H9 (cell line): ENCODE data around the gene GALNT2. TPM values are rescaled to one million over a fixed set of nuclear protein-coding genes. Genes with fewer than 3 reads are reported as not detected.

Source experiments
- DNase-seq: peaks from one replicate; pipeline ENCODE4 v3.0.0-alpha.2; 2017
- H2AFZ ChIP-seq: one replicate; pipeline ENCODE4 v1.6.1; 2013; ENCODE audit warnings: mild to moderate bottlenecking, low read length, control low read depth, moderate library complexity
- H2AK5ac ChIP-seq: 2 replicates; pipeline ENCODE4 v1.6.1; 2013; ENCODE audit warnings: low read length, control low read depth, mixed read lengths; ENCODE audit not compliant: insufficient read length
- H2BK120ac ChIP-seq: one replicate; pipeline ENCODE4 v1.6.1; 2013; ENCODE audit warnings: low read depth, mild to moderate bottlenecking, low read length, control low read depth, inconsistent platforms; ENCODE audit not compliant: poor library complexity, severe bottlenecking
- H2BK12ac ChIP-seq: 2 replicates; pipeline ENCODE4 v1.6.1; 2013; ENCODE audit warnings: low read length, control low read depth, mixed read lengths, low read depth; ENCODE audit not compliant: insufficient read length
- H2BK15ac ChIP-seq: 2 replicates; pipeline ENCODE4 v1.6.1; 2013; ENCODE audit warnings: low read depth, low read length, control low read depth
- H2BK20ac ChIP-seq: one replicate; pipeline ENCODE4 v1.6.1; 2013; ENCODE audit warnings: low read depth, mild to moderate bottlenecking, low read length, control low read depth, inconsistent platforms; ENCODE audit not compliant: poor library complexity, severe bottlenecking
- H2BK5ac ChIP-seq: 2 replicates; pipeline ENCODE4 v1.6.1; 2013; ENCODE audit warnings: low read length, control low read depth, mixed read lengths; ENCODE audit not compliant: insufficient read length
- H3K14ac ChIP-seq: 2 replicates; pipeline ENCODE4 v1.6.1; 2013; ENCODE audit warnings: low read length, control low read depth; ENCODE audit not compliant: insufficient read depth
- H3K18ac ChIP-seq: 2 replicates; pipeline ENCODE4 v1.6.1; 2013; ENCODE audit warnings: low read depth, mild to moderate bottlenecking, mixed read lengths, low read length, control low read depth; ENCODE audit not compliant: insufficient read length
- H3K23ac ChIP-seq: 2 replicates; pipeline ENCODE4 v1.6.1; 2013; ENCODE audit warnings: low read length, control low read depth, mixed read lengths, low read depth; ENCODE audit not compliant: insufficient read length
- H3K23me2 ChIP-seq: 2 replicates; pipeline ENCODE4 v1.6.1; 2013; ENCODE audit warnings: low read depth, mild to moderate bottlenecking, mixed read lengths, low read length, control low read depth; ENCODE audit not compliant: insufficient read length, poor library complexity, severe bottlenecking
- H3K27ac ChIP-seq: 2 replicates; pipeline ENCODE4 v1.5.1; 2013; ENCODE audit warnings: low read length, control low read depth, mixed read lengths, low read depth; ENCODE audit not compliant: insufficient read length
- H3K27me3 ChIP-seq: 2 replicates; pipeline ENCODE4 v1.6.1; 2013; ENCODE audit warnings: low read length, control low read depth, inconsistent platforms; ENCODE audit not compliant: insufficient read depth
- H3K4ac ChIP-seq: 2 replicates; pipeline ENCODE4 v1.6.1; 2013; ENCODE audit warnings: low read depth, mild to moderate bottlenecking, control low read depth, inconsistent platforms, low read length, moderate library complexity
- H3K4me1 ChIP-seq: 2 replicates; pipeline ENCODE4 v1.6.1; 2013; ENCODE audit warnings: low read length, control low read depth, inconsistent platforms; ENCODE audit not compliant: insufficient read depth
- H3K4me2 ChIP-seq: 2 replicates; pipeline ENCODE4 v1.6.1; 2013; ENCODE audit warnings: low read length, control low read depth, mixed read lengths; ENCODE audit not compliant: insufficient read length, insufficient read depth
- H3K56ac ChIP-seq: 2 replicates; pipeline ENCODE4 v1.6.1; 2013; ENCODE audit warnings: low read depth, mild to moderate bottlenecking, mixed read lengths, low read length, control low read depth; ENCODE audit not compliant: insufficient read length
- H3K79me1 ChIP-seq: 2 replicates; pipeline ENCODE4 v1.6.1; 2013; ENCODE audit warnings: low read depth, mild to moderate bottlenecking, moderate library complexity, low read length, control low read depth, inconsistent platforms; ENCODE audit not compliant: insufficient read depth, poor library complexity, severe bottlenecking
- H3K79me2 ChIP-seq: 2 replicates; pipeline ENCODE4 v1.6.1; 2013; ENCODE audit warnings: low read length, control low read depth, inconsistent platforms; ENCODE audit not compliant: insufficient read depth
- H3K9ac ChIP-seq: 2 replicates; pipeline ENCODE4 v1.6.1; 2013; ENCODE audit warnings: low read length, control low read depth, mixed read lengths; ENCODE audit not compliant: insufficient read length; ENCODE audit errors: extremely low read depth
- H3K9me3 ChIP-seq: one replicate; pipeline ENCODE4 v1.6.1; 2013; ENCODE audit warnings: low read depth, low read length, inconsistent platforms; ENCODE audit not compliant: control insufficient read depth
- H3T11ph ChIP-seq: one replicate; pipeline ENCODE4 v1.6.1; 2013; ENCODE audit warnings: mild to moderate bottlenecking, low read length, control low read depth, inconsistent platforms
- H4K20me1 ChIP-seq: one replicate; pipeline ENCODE4 v1.6.1; 2013; ENCODE audit not compliant: control insufficient read depth, insufficient read length, insufficient read depth
- H4K5ac ChIP-seq: 2 replicates; pipeline ENCODE4 v1.6.1; 2013; ENCODE audit warnings: low read depth, mild to moderate bottlenecking, mixed read lengths, low read length, control low read depth; ENCODE audit not compliant: insufficient read length
- H4K8ac ChIP-seq: replicated peaks from 2 replicates; pipeline ENCODE4 v1.6.1; 2013; ENCODE audit warnings: low read length, control low read depth, mixed read lengths, low read depth; ENCODE audit not compliant: insufficient read length
- H4K91ac ChIP-seq: 2 replicates; pipeline ENCODE4 v1.6.1; 2013; ENCODE audit warnings: low read depth, mild to moderate bottlenecking, moderate library complexity, mixed read lengths, low read length, control low read depth; ENCODE audit not compliant: insufficient read length
- H3K27ac Mint-ChIP-seq, 3 experiments: 2 replicates in 2 of 3; 3 replicates in 1 of 3; pipeline ENCODE4 v1.8.0; 2020 to 2021; ENCODE audit warnings: mixed read lengths in 3 of 3, mild to moderate bottlenecking in 1 of 3, moderate library complexity in 1 of 3
- H3K27me3 Mint-ChIP-seq: 2 replicates; pipeline ENCODE4 v1.8.0; 2021; ENCODE audit warnings: low read depth, mild to moderate bottlenecking, moderate library complexity, mixed read lengths
- H3K36me3 Mint-ChIP-seq, 3 experiments: 2 replicates in 2 of 3; 3 replicates in 1 of 3; pipeline ENCODE4 v1.8.0; 2020 to 2021; ENCODE audit warnings: low read depth in 3 of 3, mixed read lengths in 3 of 3; ENCODE audit not compliant: insufficient read depth in 1 of 3
- H3K4me1 Mint-ChIP-seq, 2 experiments: 2 replicates each; pipeline ENCODE4 v1.8.0; 2020; ENCODE audit warnings: mixed read lengths in 2 of 2
- H3K4me3 Mint-ChIP-seq, 2 experiments: 2 replicates in 1 of 2; 3 replicates in 1 of 2; pipeline ENCODE4 v1.8.0; 2020 to 2021; ENCODE audit warnings: mild to moderate bottlenecking in 2 of 2, mixed read lengths in 2 of 2, moderate library complexity in 1 of 2
- H3K9me3 Mint-ChIP-seq, 2 experiments: 2 replicates in 1 of 2; 3 replicates in 1 of 2; pipeline ENCODE4 v1.8.0; 2020; ENCODE audit warnings: mild to moderate bottlenecking in 2 of 2, mixed read lengths in 2 of 2, moderate library complexity in 1 of 2
- WGBS: extraction: QIAGEN DNeasy Blood & Tissue Kit; methylation state at CpG from one replicate; pipeline ENCODE4 v1.1.7; 2013; ENCODE audit warnings: missing lambda C conversion rate, low lambda C conversion rate, mixed read lengths; ENCODE audit not compliant: insufficient read length; ENCODE audit errors: extremely low coverage; 5-methylcytosine and 5-hydroxymethylcytosine counted together
- total RNA-seq: library from RNA; stranded (reverse); gene quantifications from 2 replicates; pipeline ENCODE4 v1.2.1, GENCODE V29; 2021
- TF ChIP-seq, protein P1 (sequence below): fragments of 200-600 bp; sonication (generic); conservative IDR thresholded peaks from 3 replicates; pipeline ENCODE4 v1.8.0; 2021; ENCODE audit warnings: antibody characterized with exemption, mild to moderate bottlenecking

The GALNT2 gene
- total RNA-seq, 1 experiment from 2014 or later: 57.6 TPM

DNA sequence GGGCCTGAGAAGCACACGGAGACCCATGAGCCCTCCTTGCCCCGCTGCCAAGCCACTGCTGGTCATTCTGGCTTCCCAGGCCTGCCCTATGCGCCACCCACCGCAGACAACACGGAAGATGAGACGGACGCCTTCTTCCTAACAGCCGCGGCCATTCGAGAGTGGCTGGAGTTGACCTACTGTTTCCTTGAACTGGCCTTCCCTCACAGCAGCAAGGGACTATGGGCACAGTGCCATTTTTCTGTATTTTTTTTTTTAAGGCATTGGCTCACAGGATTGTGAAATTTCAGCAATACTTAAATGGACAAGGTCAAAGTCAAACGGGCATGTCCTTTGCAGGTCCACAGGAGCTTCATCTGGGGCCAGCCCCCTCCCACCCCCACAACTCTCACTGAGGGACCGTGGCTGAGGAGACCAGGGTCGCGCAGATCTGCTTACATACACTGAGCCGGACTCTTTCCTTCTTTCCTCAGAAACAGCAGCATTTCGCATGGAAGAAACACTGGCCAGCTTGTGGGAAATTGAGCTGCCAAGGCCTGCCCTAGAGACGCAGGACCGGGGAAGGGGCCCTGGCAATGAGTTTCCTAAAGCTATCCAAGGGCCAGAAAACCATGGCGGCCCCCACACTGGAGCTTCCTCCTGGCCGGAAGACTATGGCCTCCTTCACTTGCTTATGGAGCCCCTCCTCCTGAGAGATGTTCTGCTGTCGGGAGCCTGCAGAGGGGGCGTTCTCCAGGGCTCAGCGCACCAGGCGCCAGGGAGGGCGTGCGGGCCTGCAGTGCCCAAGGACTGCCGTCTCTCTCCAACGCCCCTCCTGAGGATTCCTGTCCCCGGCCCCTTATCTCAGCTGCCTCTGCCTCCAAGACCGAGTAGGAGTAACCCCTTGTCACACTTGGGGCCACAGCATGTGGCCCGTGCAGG is 260.2 kb downstream of the GALNT2 start:
- Histone ChIP-seq H3K79me1 (no peaks in the 10 kb centered on the region), H3K9ac (no peak overlapping the region), H2AFZ (no peak overlapping the region), H2BK120ac (no peak overlapping the region), H3K4me2 (no peak overlapping the region), H4K91ac (no peak overlapping the region), H3K27ac (no peak overlapping the region), H3K23me2 (no peaks in the 10 kb centered on the region), H4K8ac (no peak overlapping the region), H3K27me3 (no peaks in the 10 kb centered on the region), H4K20me1 (no peaks in the 10 kb centered on the region), H3T11ph (no peak overlapping the region), H2AK5ac (no peak overlapping the region), H2BK15ac (no peak overlapping the region), H2BK12ac (no peak overlapping the region), H3K14ac (no peak overlapping the region), H3K23ac (no peak overlapping the region), H3K9me3 (no peaks in the 10 kb centered on the region), H4K5ac (no peak overlapping the region), H3K79me2 (no peaks in the 10 kb centered on the region), H3K18ac (no peak overlapping the region), H2BK20ac (no peak overlapping the region), H2BK5ac (no peak overlapping the region), H3K4me1 (peaks cover 2% of the 10 kb centered on the region; the same call in 1 of the 2 replicates), H3K4ac (no peak overlapping the region), H3K56ac (no peak overlapping the region)
- Mint-ChIP-seq H3K4me3 (no peak overlapping the region), H3K36me3 (peaks cover 34 to 54% (median 44%) of the 10 kb centered on the region in 3 experiments), H3K27ac (peak overlapping the region in 2 of 3 experiments; percentile 8 to 68; a peak in 4 of 7 replicates), H3K27me3 (no peaks in the 10 kb centered on the region), H3K9me3 (no peaks in the 10 kb centered on the region; a peak in 1 of 5 replicates), H3K4me1 (peaks cover 17% of the 10 kb centered on the region in 2 experiments)
- WGBS: no CpG with 5 or more reads among the region's 31 CpGs
- TF ChIP-seq, protein P1, sequence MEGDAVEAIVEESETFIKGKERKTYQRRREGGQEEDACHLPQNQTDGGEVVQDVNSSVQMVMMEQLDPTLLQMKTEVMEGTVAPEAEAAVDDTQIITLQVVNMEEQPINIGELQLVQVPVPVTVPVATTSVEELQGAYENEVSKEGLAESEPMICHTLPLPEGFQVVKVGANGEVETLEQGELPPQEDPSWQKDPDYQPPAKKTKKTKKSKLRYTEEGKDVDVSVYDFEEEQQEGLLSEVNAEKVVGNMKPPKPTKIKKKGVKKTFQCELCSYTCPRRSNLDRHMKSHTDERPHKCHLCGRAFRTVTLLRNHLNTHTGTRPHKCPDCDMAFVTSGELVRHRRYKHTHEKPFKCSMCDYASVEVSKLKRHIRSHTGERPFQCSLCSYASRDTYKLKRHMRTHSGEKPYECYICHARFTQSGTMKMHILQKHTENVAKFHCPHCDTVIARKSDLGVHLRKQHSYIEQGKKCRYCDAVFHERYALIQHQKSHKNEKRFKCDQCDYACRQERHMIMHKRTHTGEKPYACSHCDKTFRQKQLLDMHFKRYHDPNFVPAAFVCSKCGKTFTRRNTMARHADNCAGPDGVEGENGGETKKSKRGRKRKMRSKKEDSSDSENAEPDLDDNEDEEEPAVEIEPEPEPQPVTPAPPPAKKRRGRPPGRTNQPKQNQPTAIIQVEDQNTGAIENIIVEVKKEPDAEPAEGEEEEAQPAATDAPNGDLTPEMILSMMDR: no peak
- DNase-seq: peak; percentile 50
